HG03175 (cell line): ENCODE measurements around the gene RABGAP1L.

Experiments used
- ATAC-seq: cut with Tn5 transposase; IDR thresholded peaks from one replicate; pipeline ENCODE4 v1.9.1; 2021; ENCODE audit warnings: mild to moderate bottlenecking, moderate library complexity; ENCODE audit not compliant: unreplicated experiment

Gene RABGAP1L

DNA sequence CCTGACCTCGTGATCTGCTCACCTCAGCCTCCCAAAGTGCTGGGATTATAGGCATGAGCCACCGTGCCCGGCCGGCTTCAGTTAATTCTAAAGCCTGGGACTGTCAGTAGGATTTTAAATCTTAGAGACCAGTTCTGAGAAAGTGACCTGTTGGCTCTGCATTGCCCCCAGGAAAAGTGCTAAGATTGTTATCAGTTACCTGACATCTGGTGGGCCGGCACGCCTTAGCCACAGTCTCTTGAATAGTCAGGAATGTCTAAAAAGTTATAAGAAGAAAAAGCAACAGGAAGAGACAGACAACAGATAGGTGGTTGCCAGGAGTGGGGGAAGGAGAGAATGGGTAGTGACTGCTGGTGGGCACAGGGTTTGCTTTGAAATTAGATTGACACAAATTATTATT is 35.1 kb downstream of the RABGAP1L start:
- no peak for ATAC-seq

DNA sequence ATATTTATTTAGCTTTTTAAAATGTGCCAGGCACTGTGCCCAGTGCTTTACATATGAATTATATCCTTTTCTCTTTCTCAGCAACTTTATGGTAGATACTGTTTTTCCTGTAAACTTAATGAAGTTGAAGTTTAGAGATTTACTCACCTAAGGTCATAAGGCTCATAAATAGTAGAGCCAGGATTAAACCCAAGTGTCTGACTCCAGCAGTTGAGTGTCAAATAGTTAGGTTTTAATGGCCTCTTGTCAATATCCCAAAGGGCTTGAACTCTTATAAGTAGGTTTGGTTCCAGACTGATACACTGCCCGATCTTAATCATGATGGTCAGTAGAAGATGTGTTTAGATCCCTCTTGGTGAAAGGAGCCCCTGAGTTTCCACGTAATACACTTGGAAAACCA is 37.8 kb downstream of the RABGAP1L start:
- ATAC-seq, result no peak

DNA sequence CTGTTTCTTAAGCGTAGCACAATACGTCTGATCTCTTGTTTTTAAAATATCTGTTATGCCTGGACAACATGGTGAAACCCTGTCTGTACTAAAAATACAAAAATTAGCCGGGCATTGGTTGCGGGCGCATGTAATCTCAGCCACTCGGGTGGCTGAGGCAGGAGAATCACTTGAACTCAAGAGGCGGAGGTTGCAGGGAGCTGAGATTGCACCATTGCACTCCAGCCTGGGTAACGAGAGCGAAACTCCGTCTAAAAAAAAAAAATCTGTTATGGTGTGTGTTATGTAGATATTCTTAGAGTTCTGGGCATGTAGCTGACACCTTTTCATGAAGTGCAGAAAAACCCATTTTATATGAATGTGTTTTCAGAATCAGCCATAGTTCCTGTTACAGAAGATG is 38.2 kb downstream of the RABGAP1L start:
- ATAC-seq, result no peak

DNA sequence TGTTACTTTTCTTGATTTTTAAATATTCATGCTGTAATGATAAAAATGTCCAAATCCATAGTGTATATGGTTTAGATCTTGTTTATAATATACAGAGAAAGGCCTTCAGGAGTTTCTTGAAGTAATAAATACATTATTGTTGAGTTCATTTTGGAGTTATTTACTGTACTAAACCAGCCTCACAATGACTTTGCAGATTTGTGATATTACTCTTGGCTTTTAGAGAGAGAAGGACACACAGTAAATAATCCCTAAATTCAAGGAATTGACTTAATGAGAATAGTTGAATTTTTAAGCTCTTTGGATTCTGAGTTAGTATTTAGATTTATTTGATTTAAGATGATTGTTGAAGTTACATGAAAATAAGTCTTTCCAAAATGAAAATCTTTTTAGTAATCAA is 38.9 kb downstream of the RABGAP1L start:
- no peak for ATAC-seq

DNA sequence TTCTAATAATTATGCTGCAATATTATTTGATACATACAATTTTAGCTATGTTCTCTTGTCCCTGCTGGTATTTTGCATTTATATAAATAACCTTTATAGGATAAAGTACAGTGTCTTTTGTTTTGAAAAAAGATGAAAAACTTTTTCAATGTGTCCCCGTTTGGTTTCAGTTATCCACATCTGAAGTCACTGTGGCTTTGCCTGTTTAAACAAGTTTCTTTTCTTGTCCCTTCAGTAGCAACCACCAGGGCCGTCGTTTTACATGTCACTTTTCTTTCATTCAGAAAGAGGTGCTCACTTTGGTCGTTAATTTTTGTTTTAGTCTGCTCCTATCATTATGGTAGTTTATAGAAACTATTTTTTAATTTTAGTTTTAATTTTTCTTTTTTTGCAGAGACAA is 41.4 kb downstream of the RABGAP1L start:
- no peak for ATAC-seq

DNA sequence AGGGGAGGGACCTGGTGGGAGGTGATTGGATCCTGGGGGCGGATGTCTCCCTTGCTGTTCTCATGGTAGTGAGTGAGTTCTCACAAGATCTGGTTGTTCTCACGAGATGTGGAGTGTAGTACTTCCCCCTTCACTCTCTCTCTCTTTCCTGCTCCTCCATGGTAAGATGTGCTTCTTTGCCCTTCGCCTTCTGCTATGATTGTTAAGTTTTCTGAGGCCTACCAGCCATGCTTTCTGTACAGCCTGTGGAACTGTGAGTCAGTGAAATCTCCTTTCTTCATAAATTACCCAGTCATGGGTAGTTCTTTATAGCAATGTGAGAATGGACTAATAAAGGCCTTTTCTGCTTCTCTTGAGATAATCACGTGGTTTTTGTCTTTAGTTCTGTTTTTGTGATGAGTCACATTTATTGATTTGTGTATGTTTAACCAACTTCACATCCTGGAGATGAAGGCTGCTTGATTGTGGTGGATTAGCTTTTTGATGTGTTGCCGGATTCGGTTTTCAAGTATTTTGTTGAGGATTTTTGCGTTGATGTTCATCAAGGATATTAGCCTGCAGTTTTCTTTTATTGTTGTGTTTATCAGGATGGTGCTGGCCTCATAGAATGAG is 45.5 kb downstream of the RABGAP1L start:
- ATAC-seq, result peak; percentile 52

DNA sequence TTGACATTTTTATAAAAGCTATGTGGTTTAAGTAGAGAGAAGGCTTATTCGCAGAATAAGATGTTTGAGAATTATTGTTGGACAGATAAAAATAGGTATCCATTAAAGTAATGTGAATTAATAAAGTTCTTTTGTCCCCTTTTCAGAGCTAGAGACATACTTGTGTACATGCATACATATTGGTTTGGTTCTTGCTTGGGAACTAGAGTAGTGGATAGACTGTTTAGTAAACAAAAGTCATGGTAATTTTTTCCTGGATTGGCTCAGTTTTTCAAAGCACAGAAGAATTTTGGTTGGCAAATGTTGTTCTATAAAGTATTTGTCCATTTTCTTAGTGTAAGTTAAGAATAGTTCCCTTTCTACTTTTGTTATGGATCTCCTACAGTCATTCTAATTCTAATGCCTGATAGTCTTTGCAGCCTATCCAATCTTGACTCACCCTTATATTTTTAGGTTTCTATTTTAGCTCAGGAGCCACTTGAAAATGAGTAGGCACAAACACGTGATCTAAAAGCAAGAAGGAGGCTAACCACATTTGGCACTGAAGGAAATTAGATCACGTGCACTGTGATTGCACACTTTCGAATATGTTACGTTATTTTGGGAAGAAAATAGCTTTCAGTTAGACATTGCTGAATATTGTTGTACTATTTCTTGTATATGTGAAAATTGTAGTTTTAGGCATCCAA is 47.0 kb downstream of the RABGAP1L start:
- no peak for ATAC-seq

DNA sequence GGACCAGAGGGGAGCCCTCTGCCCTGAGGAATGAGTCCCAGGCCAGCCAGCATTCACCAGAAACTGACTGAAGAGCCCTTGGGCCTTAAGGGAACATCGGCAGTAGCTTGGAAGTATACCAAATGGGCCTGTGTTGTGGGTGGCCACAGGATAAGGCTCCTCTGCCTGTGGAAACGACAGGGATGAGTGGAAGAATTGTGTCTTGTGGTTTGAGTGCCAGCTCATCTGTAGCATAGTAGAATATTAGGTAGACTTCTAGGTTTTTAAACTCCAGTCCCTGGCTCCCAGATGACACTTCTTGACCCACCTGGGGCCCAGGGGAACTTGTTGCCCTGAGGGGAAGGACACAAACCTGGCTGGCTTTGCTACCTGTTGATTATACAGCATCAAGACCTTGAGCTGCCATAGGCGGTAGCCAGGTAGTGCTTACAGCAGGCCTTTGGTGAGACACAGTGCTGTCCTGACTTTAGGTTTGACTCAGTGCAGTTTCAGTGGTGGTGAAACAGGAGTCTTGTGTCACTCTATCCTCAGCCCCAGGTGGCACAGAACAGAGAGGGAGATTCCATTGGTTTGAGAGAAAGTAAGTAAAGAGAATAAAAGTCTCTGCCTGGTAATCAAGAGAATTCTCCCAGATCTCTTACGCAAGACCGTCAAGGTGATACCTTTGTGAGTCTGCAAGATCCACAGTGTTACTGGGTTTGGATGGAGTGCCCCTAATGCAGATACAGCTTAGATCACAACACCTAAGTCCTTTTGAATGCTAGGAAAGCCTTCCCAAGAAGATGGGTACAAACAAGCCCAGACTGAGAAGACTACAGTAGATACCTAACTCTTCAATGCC is 50.2 kb downstream of the RABGAP1L start:
- ATAC-seq, result peak; percentile 67

DNA sequence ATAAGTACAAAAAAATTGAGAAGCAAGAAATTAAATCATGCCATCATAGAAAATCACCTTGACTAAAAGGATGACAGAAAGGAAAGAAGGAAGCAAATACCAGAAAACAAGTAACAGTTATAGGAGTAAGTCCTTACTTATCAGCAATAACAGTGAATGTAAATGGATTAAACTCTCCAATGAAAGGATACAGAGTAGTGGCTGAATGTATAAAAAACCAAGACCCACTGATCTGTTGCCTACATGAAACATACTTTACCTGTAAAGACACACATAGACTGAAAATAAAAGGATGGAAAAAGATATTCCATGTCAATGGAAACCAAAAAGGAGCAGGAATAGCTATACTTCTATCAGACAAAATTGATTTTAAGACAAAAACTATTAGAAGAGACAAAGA is 52.2 kb downstream of the RABGAP1L start:
- ATAC-seq, result no peak

DNA sequence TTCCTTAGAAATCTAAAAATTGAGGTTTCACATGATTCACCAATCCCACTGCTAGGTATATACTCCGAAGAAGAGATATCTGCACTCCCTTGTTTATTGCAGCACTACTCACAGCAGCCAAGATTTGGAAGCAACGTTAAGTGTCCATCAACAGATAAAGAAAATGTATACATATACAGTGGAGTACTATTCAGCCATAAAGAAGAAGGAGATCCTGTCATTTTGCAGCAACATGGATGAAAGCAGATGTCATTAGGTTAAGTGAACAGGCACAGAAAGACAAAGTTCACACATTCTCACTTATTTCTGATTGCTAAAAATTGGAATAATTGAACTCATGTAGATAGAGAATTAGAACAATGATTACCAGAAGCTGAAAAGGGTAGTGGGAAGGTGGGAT is 56.4 kb downstream of the RABGAP1L start:
- no peak for ATAC-seq

DNA sequence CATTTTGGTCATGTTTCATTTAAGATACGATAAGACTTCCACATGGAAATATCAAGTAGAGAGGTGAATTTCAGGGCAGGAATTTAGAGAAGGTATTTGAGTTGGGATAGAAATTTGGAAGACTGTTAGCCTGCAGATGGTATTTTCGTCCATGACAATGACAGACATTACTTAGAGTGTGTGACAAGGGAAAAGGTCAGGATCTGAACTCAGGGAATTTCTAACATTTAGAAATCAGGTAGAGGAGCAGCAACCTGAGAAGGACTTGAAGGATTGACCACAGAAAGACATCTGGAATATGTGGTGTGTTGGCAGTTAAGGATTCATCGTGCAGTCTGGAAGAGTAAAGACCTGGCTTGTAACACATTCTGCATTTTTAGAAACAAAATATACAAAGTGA is 57.9 kb downstream of the RABGAP1L start:
- ATAC-seq, result no peak

DNA sequence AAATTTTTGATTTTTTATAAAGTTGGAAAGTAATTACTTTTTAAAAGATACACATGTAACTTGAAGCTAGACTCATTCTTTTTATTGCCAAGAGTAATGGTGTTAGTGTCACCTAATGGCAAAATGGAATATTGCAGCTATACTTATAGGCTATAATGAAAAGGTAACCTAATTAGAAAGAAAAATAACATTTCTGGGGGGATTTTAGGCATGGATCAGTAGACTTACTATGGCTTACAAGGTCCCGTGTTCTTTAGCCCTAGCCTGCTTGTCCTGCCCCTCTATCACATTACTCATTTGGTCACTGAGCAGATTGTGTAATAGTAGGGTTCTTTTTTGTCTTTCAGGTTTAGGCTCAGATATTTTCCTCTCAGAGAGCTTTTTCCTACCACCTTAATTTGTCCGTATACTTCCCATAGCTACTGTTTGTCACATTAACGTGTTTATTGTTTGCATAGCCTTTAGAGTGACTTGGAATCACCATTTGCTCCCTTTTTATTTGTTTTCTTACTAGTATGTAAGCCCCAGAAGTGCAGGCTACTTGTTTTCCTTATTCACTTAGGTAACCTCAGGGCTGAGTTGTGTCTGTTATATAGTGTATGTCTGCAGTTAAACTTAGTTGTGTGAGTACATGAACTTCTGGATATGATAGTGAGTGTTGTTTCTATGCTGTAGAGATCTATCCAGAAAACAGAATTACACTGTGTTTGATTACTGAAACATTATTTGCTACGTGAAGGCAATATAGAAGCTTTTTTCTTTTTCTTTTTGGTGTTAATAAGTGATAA is 58.7 kb downstream of the RABGAP1L start:
- no peak for ATAC-seq

DNA sequence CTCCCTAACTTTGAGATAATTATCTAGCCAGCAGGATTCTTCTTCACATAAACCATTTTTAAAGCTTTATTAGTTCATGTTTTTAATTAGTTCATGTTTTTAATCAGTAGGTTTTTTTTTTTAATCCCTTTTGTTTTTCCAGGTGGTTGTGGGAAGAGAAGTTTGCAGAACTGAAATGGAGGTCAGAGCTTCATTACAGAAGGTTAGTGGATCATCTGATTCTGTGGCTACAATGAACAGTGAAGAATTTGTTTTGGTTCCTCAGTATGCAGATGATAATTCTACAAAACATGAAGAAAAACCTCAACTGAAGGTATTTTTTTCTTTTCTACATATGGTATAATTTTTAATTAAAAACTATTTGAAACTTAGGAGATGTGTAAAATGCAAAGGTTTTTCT is 59.7 kb downstream of the RABGAP1L start:
- ATAC-seq, result no peak

DNA sequence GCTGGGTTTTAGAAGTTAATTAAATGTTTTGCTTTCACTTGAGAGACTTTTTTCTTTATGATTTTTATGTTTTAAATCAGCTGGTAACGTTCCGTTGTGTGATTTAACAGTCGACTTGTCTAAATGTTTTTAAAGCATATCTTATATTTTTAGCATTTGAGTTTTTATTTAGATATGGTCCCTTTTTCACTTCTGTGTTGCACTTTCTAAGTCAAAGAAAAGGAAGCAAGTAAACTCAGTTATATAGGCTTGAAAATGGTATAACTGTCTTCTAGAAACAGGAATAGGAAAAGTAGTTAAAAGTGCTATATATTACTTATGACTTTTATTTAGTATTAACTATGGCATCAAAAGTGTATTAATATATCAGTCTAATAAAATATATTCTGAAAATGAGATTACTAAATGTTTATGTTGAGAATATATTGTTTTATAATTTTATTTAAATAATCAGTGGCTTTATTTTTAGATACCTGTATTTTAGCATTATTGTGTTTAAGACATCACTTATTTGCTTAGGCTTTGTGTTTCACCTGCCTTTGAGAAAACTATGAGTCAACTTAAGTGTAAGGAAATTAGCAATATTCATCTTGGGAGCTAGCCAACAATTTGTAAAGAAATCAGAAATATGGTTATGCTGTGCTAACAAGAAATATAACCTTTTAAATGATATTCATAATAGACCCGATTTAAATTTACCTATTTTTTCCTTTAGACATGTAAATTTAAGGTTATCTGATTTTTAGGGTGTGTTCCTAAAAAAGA is 60.5 kb downstream of the RABGAP1L start:
- no peak for ATAC-seq

DNA sequence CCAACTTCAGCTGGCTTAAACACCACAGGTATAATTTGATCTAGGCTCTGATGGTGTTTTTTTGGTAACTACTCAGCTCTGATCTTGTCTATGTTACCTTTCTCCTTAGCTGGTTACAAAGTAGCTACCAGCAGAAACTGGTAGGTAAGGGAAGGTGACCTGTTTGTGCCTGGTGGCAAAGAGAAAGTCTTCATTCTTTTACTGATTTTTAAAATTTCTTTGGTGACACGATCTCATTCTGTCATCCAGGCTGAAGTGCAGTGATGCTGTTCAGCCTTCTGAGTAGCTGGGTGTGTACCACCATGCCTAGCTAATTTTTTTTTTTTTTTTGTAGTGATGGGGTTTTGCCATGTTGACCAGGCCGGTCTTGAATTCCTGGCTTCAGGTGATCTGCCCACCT is 62.4 kb downstream of the RABGAP1L start:
- ATAC-seq, result no peak

DNA sequence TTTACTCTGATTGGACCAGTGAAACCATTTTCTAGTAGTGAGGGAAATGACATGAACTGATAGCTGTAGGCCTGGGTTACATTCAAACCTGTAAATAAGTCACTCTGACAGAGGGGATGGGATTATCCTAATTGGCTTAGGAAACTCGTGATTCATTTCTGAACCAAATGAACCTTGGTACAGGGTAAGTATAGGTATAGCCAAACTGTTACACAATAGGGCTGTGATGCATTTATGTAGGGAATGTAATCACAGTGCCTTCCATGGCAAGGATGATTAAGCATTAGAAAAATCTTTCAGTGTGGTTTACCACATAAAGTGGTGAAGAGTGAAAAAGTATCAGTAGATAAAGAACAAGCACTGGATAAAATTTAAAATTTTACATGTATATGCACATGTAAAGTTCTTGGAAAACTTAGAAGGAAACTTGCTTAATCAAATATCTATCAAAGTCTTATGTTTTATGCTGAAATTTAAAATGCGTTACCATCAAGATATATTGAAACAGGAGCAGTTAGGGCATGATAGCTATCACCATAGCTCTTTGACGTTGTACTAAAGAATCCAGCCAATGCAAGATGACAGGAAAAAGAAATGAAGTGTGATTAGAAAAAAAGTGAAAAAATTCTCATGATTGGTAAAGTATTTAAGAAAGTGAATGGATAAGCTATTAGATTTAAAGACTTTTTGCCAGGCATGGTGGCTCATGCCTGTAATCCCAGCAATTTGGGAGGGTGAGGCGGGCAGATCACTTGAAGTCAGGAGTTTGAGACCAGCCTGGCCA is 63.0 kb downstream of the RABGAP1L start:
- ATAC-seq, result no peak

DNA sequence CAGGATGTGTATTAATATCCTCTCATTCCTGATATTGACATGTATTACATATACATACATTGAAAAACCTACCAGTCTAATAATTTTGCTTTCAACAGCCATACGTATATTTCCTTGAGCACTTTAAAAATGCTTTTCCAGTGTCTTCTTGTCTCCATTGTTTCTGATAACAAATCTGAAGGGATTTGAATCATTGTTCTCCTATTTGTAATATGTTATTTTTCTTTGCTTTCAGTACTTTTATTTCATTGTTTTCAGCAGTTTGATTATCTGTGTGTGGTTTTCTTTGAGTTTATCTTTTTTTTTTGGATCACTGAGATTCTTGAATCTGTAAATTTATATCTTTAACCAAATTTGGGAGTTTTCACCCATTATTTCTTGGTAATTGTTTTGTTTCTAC is 65.3 kb downstream of the RABGAP1L start:
- ATAC-seq, result no peak

DNA sequence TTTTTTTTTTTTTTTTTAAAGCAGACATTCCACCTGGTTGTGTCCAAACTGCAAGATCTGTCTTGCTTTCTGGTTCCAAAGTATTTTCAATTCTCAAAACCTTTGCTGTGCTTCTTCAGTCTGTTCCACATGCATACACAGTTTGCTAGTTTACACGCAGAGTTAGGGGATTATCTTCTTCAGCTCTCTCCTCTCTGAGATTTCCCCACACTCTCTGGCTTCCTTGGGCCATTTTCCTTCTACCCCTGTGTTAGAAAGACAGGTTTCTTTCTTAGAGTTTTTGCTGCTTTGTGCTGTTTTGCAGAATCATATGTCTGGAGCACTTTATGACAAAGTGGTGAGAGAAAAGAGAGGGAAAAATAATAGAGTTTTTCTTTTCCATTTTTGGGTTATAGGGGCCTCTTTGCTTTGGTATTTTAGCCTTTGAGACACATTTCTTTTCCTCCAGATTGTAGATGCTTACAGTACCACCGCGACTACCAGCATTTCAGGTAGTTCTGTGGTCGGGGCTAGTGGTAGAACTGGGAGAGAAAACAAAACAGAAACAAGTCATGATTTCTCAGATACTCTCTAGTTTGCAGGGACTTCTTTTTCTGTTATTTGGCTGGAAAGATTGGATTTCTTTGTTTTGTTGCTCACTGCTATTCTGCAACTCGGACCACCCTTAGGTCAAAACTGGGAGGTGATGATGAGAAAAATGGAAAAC is 66.3 kb downstream of the RABGAP1L start:
- no peak for ATAC-seq

DNA sequence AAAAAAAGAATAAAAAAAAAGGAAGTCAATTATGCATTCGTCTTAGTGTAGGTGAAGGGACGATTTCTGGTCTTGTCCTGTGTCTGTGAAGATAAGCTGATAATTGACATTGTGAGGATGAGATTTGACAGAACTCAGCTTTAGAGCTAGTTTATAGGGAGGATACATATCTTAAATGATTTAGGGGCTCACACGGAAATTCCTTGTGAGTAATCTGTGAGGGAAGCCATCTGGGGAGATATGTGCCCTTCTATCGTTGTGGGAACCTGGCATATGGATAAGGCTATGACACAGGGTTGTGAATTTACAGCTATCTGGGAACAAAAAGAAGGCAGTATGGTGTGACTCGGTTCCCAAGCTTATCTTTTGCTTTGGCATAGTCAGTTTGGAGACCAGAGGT is 71.1 kb downstream of the RABGAP1L start:
- ATAC-seq, result no peak
